NCI-H146 treated with DMSO at 0.1 percent for 48 hours (cell line): ENCODE results near the gene PDE6G.
"Not testable (repeated sequence)": the region's sequence is repeated elsewhere in the genome, so short reads cannot be mapped to it uniquely, and the experiment has no call there.

ENCODE experiments used
- DNase-seq: peaks from one replicate; lab custom pipeline; 2025; ENCODE audit not compliant: unreplicated experiment; lab: John Stamatoyannopoulos, UW

The PDE6G gene

DNA sequence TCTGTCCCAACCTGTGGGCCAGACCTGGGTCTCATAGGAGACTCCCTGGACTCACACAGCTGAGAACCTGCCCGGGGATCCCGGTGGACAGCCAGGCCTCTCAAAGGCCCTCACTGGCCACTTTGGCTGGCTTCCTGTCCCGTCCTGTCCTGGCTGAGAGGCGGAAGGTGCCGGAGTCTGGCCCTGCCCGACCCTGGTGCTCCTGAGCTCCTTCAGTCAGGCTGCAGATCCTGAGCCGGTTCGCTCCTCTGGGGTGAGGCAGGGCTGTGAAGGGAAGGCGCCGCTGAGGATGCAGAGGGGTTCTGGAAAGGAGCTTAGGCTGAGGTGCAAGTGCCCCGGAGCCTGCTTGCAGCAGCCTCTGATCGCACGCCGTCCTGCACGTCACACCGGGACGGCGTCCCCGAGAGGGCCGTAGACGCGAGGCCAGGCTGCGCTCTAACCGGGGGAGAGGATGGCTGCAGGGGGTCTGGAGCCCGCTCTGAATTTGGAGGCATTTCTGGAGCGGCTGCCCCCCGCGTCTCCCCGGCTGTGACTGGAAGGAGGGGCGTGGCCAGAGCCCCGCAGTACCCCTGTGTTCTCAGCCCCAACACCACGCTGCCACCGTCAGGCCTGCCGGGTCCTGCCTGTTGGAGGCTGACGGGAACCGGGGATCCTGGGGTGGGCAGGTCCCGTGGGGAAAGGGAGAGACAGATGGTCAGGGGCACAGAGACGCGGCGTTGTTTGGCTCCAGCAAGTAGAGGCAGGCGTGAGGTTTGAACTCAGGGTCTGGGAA is 31.6 kb upstream of the PDE6G start:
- DNase-seq: no peak

DNA sequence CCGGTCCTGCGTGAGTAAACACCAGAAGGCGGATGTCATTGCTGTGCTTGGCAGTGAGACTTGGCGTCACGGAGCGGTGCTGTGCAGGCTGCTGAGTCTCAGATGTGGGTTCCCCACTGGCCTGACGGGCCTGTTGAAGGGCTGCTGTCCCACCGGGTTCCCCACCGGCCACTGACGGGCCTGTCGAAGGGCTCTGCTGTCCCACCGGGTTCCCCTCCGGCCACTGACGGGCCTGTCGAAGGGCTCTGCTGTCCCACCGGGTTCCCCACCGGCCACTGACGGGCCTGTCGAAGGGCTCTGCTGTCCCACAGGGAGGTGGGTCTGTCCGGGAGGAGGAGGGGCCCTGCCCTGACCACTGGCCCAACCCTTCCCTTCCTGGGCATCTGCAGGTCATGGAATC is 30.3 kb upstream of the PDE6G start:
- DNase-seq: no peak

DNA sequence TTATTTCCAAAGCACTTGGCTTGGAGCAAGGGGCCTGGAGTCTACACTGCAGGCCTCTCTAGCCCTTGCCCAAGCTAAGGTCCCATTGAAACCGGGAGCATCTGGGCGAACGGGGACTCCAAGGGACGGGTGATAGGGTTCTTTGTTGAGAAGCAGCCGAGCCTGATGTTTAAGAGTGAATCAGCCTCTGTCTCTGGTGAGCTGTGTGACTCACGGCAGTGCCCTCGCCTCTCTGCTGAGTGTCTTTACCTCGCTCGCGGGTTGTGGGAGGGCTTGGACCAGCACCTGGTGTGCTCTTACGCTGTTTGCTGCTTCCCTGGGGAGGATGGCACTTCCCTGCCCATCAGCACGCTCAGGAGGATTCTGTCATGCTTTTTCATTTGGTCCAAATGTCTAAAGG is 28.8 kb upstream of the PDE6G start:
- DNase-seq: no peak

DNA sequence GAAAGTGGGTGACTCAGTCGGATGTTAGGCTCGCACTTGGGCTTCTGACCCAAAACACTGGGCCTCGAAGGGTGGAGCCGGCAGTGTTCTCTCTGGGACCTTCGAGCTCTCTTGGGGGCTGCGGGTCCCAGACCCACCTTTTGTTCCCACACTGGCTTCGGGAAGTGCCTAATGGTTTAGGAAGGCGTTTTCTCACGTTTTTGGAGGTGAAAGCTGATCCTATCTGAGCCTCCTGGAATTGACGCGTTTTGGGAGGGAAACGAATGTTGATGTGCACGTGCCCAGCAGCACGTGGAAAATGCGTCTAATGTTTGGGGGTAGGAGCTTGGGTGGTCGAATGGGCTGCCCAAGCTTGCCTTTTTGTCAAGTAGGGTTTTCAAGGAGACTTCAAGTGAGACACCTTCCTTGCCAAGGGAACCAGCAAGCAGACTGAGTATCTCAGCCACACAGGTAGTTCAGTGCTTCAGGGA is 28.1 kb upstream of the PDE6G start:
- no peak for DNase-seq

DNA sequence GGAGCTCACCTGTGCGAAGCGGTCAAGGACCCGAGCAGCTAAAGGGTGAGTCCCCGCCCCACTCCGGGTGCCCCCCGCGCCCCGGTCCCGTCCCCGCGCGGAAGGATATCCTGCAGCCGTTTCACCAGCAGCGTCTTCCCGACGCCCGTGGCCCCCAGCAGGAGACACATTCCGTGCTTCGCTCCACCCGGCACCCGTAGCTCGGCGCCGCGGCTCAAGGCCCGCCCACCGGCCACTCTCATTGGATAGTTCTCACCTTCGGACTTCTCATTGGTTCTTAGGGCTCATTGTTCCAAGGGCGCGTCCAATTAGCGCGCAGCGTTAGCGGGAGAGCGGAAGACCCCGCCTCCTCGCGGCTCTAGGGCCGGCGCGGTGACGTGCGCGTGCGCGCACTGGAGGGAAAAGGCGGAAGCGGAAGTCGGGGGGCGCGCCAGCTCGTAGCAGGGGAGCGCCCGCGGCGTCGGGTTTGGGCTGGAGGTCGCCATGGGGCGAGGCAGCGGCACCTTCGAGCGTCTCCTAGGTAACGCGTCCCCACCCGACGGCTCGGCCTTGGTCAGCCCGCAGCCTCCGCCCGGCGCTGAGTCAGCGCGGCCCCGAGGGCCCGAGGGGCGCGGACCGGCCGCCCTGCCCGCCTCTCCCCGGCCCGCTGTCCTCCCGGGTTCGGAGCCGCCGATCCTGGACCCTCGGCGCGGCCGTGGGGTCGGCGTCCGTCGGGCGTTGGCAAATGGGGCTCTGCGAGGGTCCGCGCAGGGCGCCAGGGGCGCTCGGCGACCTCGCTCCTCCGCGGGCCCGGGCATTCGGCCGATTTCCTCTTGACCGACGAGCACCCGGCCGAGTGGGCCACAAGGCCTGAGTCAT is 27.5 kb upstream of the PDE6G start, which contains the start of the genes ARL16 and HGS:
Gene ARL16, minus strand, starts transcription at position 214 of the 858 bp plus-strand sequence. Its CDS starts 44 bp downstream, at position 170.
Gene HGS, plus strand, starts transcription at position 428 of the 858 bp plus-strand sequence. Its CDS starts 56 bp downstream, at position 484.
- DNase-seq: peak; percentile 97

DNA sequence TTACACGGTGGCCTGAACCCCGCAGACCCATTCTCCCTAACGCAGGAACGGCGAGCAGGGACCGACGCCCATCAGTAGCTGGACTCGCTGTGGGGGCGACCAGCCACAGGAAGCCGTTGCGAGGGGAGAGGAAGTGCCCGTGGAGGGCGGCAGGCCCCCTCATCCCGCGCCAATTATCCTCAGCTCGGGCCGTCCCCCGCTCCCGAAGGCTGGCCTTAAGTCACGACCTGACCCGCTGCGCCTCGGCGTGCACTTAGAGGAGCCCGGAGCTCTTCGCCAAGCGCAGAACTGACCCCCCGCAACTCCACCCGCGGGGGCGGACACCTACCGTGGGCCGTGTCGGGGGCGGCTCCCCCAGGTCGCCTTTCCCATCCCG is 26.9 kb upstream of the PDE6G start:
- DNase-seq: no peak

DNA sequence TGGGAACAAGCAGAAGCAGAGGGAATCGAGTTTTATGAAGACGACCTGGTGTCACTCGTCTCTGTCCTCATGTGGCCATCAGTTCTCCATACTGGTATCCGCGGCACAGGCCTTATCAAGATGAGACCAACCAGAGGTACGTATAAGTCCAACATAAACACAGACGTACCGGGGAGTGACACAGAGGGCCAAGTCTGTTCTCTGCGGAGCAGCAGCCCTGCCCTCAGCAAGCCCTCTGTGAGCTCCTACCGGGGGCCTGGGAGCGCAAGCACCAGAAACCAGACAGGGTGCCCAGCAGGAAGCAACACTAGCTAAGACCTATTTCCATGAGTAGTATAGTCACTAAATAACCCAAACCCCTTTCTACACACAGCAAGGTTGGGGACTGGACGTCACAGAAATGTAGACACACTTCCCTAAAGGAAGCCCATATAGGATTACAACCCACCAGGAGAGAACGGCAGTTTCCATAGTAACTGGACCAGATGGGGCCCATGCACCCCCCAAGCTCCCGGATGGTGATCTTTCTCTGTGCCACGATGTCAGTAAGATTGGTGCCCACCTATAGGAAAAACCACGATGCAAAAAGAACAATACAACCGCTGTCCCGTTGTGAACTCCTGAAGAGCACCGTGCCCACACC is 26.3 kb upstream of the PDE6G start:
- DNase-seq: no peak

DNA sequence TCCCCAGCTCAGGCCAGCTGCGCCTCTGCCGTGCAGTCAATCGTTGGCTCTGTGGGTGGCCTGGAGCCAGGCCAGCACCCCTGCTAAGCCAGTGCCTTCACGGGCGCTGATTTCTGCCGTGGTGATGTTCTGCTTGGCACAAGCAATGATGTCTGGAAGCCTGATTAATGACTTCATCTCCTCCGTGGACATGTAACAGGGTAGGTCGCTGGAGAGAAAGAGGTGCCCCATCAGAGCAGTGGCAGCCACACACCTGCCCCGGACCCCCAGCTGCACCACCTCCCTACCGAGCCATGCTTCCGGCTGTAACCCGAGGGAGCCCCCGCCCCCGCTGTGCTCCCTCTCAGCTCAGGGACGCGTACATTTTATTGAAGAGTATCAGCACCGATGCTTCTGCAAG is 25.3 kb upstream of the PDE6G start:
- peak; percentile 71 for DNase-seq

DNA sequence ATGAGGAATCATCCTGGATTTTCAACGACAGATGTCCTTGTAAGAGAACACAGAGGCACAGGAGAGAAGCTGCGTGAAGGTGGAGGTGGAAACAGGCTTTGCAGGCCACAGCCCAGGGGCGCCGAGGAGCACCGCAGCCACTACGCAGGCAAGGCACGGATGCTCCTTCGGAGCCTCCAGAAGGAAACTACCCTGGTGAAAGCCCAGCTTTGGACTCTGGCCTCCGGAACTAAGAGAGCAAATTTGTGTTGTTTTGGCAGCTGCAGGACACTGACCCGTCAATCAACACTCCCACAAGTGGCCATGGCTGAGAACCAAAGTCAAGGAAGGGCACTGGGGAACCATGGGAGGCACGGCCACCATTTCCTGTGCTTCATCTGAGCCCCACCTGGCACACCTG is 23.8 kb upstream of the PDE6G start:
- DNase-seq: no peak

DNA sequence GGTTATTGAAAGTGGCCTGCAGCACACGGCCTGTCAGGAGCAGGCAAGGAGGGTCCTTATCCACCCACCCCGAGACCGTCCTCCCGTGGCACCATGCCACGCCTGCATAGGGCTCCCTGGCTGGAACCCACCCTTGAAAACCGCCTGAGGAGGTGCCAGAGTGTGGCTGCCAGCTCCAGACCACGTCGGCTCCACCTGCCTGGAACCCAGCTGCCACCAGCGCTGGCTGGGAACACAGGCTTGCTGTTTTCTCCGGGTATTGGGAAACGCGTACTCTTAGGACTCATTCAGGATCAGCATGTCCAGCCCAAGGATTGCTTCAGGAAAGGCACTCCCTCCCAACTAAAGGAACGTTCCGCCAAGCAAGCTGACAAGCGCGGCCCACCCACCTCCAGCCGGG is 20.6 kb upstream of the PDE6G start:
- DNase-seq: no peak

DNA sequence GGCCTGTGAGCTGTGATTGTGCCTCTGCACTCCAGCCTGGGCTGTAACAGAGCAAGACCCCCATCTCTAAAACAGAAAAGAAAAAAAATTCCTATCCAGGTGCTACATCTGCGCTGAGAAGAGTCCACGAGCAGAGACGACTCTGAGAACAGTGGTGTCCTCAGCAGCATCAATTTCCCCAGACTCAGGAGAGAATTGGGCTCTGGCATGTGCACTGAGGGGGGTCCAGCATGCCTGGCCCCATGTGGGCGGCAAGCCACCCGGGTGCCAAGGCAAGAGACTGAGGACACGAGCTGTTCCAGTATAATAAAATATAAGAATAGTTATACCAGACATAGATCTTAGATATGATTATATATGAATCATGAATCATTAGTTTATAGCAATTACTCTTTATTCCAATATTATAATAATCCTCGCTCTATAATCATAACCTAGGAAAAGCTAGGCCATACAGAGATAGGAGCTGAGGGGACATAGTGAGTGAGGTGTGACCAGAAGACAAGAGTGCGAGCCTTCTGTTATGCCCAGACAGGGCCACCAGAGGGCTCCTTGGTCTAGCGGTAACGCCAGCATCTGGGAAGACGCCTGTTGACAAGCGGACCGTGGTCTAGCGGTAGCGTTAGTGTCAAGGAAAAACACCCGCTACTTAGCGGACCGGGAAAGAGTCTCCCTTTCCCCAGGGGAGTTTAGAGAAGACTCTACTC is 19.3 kb upstream of the PDE6G start:
- DNase-seq: not testable (repeated sequence)

DNA sequence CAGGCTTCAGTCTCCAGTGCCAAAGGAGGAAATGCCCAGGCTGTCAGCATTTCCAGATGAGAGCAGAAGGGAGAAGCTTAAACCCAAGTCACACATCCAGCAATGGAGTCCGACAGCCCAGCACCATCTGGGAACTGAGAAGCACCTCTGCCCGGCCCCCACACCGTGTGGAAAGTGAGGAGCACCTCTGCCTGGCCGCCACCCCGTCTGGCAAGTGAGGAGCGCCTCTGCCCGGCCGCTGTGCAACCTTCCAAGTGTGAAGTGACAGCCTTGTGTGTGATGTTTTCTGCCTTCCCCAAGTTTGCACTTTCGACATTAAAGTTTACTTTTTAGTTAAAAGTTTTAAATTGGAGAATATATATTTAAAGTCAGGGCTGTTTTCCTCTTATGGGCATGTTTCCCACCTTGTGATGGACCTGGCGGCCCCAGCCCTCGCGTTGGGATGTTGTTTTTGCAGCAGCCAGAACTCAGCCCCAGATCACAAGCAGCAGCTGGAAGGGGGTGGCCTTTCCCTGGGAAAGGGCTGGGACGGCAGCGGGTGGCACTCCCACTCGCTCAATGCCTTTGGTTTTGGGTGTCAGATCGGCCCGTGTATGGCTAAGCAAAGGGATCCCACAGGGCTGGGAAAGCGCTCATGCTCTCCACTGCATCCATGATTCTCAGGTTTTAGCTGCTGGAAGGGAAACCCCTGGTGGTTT is 17.4 kb upstream of the PDE6G start:
- DNase-seq: no peak

DNA sequence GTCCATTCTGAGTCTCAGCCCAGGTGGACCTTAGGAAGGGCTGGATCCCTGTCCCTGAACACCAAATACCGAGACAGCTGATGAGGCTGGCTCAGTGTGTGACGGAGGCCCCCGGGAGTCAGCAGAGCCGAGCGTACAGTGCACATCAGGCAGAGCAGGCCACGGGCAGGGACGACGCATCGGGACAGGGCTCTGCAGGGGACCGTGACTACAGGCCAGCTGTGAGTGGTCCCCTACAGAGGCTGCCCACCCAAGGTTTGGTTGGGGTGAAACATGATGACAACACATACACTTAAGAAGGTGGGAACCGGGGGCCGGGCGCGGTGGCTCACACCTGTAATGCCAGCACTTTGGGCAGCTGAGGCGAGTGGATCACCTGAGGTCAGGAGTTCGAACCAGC is 16.6 kb upstream of the PDE6G start:
- no peak for DNase-seq

DNA sequence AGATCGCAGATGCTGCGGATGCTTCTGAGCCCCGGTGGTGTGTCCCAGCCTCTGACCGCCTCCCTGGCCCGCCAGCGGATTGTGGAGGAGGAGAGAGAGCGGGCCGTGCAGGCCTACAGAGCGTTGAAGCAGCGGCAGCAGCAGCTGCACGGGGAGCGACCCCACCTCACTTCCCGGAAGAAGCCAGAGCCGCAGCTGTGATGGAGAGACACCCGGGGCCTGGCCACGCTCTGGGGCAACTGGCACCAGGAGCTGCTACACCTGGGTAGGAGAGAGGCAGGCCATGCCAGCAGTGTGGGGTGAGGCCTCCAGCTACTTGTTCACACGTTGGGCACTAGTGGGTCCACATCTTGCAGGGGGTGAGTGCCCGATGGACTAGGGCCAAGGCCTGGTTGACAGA is 16.2 kb upstream of the PDE6G start:
- no peak for DNase-seq

DNA sequence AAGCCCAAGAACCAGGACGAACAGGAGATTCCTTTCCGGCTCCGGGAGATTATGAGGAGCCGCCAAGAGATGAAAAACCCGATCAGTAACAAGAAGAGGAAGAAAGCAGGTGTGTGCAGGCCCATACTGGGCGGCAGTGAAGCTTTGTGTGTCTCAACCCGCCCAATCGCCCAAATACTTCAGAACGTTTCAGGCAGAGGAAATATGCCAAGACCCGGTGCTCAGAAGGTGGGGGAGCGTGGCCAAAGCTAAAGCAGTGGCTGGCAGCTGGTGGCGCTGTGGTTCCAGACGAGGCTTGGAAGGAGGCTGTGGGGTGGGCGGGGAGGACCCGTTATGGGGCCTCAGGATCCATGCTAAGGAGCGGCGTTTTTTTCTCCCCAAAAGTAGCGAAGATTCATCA is 11.4 kb upstream of the PDE6G start:
- no peak for DNase-seq

DNA sequence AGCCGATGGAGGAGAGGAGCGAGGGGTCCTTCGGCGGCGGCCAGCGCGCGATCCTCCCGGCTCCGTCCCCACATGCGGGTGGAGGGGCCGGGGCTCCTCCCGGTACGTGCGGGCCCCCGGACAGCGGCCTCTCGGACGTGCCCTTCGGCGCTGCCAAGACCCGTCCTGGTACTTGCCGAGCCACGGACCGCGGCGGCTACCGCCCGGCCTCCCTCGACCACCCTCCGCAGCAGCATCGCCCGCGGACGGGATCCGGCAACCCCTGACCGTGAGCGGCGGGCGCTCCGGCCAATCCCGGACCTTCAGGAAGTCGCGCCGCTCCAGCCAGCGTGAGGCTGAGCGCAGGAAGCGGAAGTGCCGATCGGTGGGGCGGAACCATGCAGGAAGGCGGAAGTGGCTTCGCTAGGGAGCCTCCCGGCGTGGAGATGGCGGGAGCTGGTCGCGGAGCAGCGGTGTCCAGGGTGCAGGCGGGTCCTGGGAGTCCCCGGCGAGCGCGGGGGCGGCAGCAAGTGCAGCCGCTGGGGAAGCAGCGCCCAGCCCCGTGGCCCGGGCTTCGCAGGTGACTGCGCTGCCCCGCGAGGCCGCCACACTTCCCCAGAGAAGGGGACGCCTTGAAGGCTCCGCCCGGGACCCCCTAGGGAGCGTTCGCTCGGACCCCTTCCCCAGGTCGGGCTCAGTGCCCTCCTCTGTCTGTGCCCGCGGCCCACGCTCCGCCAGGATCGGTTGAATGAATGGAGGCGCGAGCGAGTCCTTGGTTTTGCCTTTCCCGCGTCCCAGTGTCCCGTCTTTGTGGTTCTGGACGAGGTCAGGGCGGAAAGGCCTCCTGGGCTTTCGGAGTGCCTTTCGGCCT is 10.2 kb upstream of the PDE6G start, which contains the start of the genes CCDC137 and OXLD1:
Gene CCDC137, plus strand, starts transcription at position 396 of the 850 bp plus-strand sequence. Its CDS starts 30 bp downstream, at position 426.
Gene OXLD1, minus strand, starts transcription at position 264 of the 850 bp plus-strand sequence. Its CDS starts 28 bp downstream, at position 236.
- DNase-seq: peak; percentile 86

DNA sequence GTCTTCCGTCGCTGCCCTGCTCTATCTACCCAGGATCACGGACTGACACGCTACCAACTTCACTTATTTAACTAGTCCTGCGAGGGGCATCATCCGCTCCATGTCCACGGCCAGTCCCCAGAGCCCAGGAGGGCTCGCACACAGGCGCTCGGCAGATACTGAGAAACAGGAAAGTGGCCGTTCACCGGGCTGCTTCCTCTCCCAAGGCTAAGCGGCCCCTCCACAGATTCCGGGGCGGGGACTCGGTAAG is 9.7 kb upstream of the PDE6G start:
- DNase-seq: peak; percentile 43

DNA sequence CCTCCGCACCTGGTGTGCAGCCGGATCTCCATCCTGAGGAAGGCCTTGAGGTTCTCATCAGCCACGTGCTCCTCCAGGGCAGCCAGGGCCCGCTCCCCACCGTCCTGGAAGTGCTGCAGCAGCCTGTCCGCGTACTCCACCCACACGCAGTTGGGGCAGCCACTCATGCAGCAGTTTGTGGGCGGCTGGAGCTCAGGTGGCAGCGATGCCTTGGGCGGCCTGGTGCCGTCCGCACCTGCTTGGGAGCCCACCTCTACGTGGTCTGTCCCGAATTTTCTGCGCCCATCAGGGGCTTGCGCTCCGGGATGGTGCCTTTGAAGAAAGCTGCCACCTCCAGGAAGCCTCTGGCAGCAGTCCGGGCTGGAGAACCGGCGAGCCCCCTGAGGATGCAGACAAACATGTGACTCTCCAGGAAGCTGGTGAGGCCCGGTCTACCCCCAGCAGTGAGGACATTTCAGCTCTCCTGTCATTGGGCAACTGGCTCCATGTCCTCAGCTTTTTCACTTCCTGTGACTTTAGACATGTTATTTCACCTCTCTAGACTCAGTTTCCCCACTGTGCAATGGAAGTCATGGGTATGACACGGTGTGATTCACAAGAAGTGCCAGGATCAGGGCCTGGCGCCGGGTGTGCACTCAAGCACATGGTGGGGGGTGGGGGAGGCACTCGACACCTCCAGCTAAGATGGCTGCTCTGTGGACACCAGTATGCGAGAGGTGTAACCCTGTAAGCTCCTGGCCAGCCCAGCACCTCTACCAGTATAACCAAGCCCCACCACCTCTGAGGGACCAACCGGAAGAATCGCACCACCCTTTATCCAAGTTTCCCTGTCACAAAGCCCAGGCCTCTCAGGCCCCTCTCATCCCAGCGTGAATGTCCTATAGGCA is 9.1 kb upstream of the PDE6G start:
- DNase-seq: peak; percentile 43
